ENCODE results near the gene ANKRD12.

Gene ANKRD12

DNA sequence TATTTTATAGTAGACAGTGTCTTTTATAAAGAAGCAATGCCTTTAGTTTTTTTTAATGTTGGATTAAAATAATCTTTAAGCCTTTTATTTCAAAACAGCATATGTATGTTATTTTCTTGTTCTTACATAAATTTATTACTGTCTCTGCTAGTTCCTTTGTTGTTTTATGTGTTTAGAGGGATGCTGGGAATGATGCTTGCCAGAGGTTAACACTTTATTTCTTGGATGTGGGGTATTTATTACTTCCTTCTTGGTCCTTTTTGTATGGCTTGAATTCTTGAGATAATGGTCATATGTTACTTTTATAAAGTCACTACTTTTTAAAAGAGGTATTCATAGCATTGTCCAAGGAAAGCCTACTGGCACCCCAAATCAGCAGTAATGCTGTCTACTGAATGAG is 63.1 kb downstream of the ANKRD12 start:
- H3K27me3 ChIP-seq (ENCODE audit: insufficient read depth, low read length), result no peaks in the 10 kb centered on the region
- no peak overlapping the region for H3K4me3 ChIP-seq (ENCODE audit: low read depth, low read length, poor library complexity, severe bottlenecking)
- no peaks in the 10 kb centered on the region for H3K4me1 ChIP-seq (ENCODE audit: insufficient read depth, low read length, severe bottlenecking)
- no peak overlapping the region for H3K9ac ChIP-seq (ENCODE audit: low read length)
- no peaks in the 10 kb centered on the region for H3K9me2 ChIP-seq (ENCODE audit: low read depth, low read length)
- no peak overlapping the region for H2AFZ ChIP-seq (ENCODE audit: low read length)
- no peaks in the 10 kb centered on the region for H3K79me2 ChIP-seq (ENCODE audit: insufficient read depth, low read length)
- H3K9me3 ChIP-seq (ENCODE audit: low read length), result no peaks in the 10 kb centered on the region
- no peak overlapping the region for H3K4me2 ChIP-seq (ENCODE audit: low read length)
- H3F3A ChIP-seq (ENCODE audit: insufficient read depth, low read length), result no peaks in the 10 kb centered on the region
- H3K27ac ChIP-seq (ENCODE audit: low read depth, low read length, poor library complexity, severe bottlenecking), result no peak overlapping the region
- no peaks in the 10 kb centered on the region for H4K20me1 ChIP-seq (ENCODE audit: insufficient read depth, low read length)
- H3K36me3 ChIP-seq (ENCODE audit: insufficient read depth, low read length), result peaks cover 26% of the 10 kb centered on the region
- TF ChIP-seq, protein P1, sequence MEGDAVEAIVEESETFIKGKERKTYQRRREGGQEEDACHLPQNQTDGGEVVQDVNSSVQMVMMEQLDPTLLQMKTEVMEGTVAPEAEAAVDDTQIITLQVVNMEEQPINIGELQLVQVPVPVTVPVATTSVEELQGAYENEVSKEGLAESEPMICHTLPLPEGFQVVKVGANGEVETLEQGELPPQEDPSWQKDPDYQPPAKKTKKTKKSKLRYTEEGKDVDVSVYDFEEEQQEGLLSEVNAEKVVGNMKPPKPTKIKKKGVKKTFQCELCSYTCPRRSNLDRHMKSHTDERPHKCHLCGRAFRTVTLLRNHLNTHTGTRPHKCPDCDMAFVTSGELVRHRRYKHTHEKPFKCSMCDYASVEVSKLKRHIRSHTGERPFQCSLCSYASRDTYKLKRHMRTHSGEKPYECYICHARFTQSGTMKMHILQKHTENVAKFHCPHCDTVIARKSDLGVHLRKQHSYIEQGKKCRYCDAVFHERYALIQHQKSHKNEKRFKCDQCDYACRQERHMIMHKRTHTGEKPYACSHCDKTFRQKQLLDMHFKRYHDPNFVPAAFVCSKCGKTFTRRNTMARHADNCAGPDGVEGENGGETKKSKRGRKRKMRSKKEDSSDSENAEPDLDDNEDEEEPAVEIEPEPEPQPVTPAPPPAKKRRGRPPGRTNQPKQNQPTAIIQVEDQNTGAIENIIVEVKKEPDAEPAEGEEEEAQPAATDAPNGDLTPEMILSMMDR (IDR thresholded peaks at IDR 0.05; ENCODE audit: low read length), result no peak
- TF ChIP-seq EZH2 (IDR thresholded peaks at IDR 0.05; ENCODE audit: borderline replicate concordance, low read length), result no peak

DNA sequence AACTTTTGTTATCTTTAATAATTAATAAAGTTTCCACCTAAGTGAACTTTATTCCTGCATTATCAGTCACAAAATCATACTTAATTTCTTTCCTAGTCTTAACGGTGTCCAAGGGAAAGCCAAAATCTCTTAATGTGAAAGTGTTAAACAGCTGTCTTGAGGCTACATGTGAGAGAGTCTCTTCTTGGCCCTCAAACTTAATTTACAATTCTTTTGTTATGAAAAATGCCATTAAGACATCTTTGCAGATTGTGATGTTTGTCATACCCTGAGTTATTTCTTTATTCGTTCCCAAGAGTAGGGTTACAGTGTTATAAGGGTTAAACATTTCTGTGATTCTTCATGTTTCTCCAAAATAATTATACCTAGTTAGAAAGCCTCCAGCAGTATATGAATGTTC is 64.6 kb downstream of the ANKRD12 start:
- TF ChIP-seq EZH2 (IDR thresholded peaks at IDR 0.05; ENCODE audit: borderline replicate concordance, low read length), result no peak
- TF ChIP-seq, protein P1 (IDR thresholded peaks at IDR 0.05; ENCODE audit: low read length), result no peak
- no peaks in the 10 kb centered on the region for H3K9me2 ChIP-seq (ENCODE audit: low read depth, low read length)
- no peak overlapping the region for H3K27ac ChIP-seq (ENCODE audit: low read depth, low read length, poor library complexity, severe bottlenecking)
- no peaks in the 10 kb centered on the region for H3K27me3 ChIP-seq (ENCODE audit: insufficient read depth, low read length)
- H3K4me1 ChIP-seq (ENCODE audit: insufficient read depth, low read length, severe bottlenecking), result no peaks in the 10 kb centered on the region
- H3K9me3 ChIP-seq (ENCODE audit: low read length), result no peaks in the 10 kb centered on the region
- H3K36me3 ChIP-seq (ENCODE audit: insufficient read depth, low read length), result peaks cover 23% of the 10 kb centered on the region
- H2AFZ ChIP-seq (ENCODE audit: low read length), result no peak overlapping the region
- no peaks in the 10 kb centered on the region for H3K79me2 ChIP-seq (ENCODE audit: insufficient read depth, low read length)
- H3K4me2 ChIP-seq (ENCODE audit: low read length), result no peak overlapping the region
- H3F3A ChIP-seq (ENCODE audit: insufficient read depth, low read length), result no peaks in the 10 kb centered on the region
- H3K9ac ChIP-seq (ENCODE audit: low read length), result no peak overlapping the region
- no peak overlapping the region for H3K4me3 ChIP-seq (ENCODE audit: low read depth, low read length, poor library complexity, severe bottlenecking)
- no peaks in the 10 kb centered on the region for H4K20me1 ChIP-seq (ENCODE audit: insufficient read depth, low read length)

DNA sequence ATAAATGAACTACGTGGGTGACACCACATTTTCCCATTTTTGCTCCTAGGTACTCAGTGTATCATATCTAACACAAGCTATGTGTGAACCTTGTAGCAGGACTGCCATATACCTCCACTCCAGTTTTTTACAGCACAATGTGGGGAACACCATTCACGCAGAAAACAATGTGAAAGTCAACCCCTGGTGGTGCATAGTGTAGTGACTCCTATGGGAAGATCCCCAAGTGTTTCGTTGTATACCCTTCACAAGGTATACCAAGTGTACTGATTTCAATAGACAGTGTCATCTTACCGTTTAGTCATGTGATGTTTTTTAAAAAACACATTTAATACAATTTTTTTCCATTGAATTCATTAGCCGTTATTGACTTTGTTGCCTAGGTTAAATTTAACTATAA is 68.1 kb downstream of the ANKRD12 start:
- Histone ChIP-seq H3K4me1 (ENCODE audit: insufficient read depth, low read length, severe bottlenecking) (no peaks in the 10 kb centered on the region), H3K9me3 (ENCODE audit: low read length) (no peaks in the 10 kb centered on the region), H3K4me2 (ENCODE audit: low read length) (no peak overlapping the region), H4K20me1 (ENCODE audit: insufficient read depth, low read length) (no peaks in the 10 kb centered on the region), H3K4me3 (ENCODE audit: low read depth, low read length, poor library complexity, severe bottlenecking) (no peak overlapping the region), H3K9ac (ENCODE audit: low read length) (no peak overlapping the region), H3K27ac (ENCODE audit: low read depth, low read length, poor library complexity, severe bottlenecking) (no peak overlapping the region), H2AFZ (ENCODE audit: low read length) (no peak overlapping the region), H3K9me2 (ENCODE audit: low read depth, low read length) (no peaks in the 10 kb centered on the region; the same call in 1 of the 2 replicates), H3K79me2 (ENCODE audit: insufficient read depth, low read length) (no peaks in the 10 kb centered on the region), H3K27me3 (ENCODE audit: insufficient read depth, low read length) (no peaks in the 10 kb centered on the region), H3F3A (ENCODE audit: insufficient read depth, low read length) (no peaks in the 10 kb centered on the region; the same call in 1 of the 2 replicates), H3K36me3 (ENCODE audit: insufficient read depth, low read length) (peaks cover 39% of the 10 kb centered on the region)
- TF ChIP-seq EZH2 (IDR thresholded peaks at IDR 0.05; ENCODE audit: borderline replicate concordance, low read length), result no peak
- TF ChIP-seq, protein P1 (IDR thresholded peaks at IDR 0.05; ENCODE audit: low read length), result no peak

All from OCI-LY1 (cell line).